Measurements from ENCODE around the gene VAV1.
A peak's percentile ranks its signal among the peaks of the same experiment; 100 is the strongest.
"Not testable (repeated sequence)": the region's sequence is repeated elsewhere in the genome, so short reads cannot be mapped to it uniquely, and the experiment has no call there.

The VAV1 gene

DNA sequence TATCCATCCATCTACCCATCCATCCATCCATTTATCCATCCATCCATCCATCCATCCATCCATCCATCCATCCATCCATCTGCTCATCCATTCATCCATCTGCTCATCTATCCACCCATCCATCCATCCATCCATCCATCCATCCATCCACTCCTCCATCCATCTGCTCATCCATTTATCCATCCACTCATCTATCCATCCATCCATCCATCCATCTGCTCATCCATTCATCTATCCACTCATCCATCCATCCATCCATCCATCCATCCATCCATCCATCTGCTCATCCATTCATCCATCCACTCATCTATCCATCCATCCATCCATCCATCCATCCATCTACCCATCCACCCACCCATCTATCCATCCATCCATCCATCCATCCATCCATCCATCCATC is 3.5 kb downstream of the VAV1 start:
- not testable (repeated sequence) for H3K36me3 ChIP-seq (replicated peaks in 1 of 2; ENCODE audit: control insufficient read depth in 2 of 2, insufficient read depth in 2 of 2, low read length in 2 of 2); H3K27ac ChIP-seq (replicated peaks; ENCODE audit: low read length); H2AFZ ChIP-seq (ENCODE audit: low read length); H2BK5ac ChIP-seq (ENCODE audit: low read length); H3K23ac ChIP-seq (ENCODE audit: low read depth, low read length, poor library complexity); H3K18ac ChIP-seq (ENCODE audit: low read length); H2BK12ac ChIP-seq (ENCODE audit: low read length); H3K27me3 ChIP-seq (ENCODE audit: control insufficient read depth in 3 of 3, insufficient read depth in 3 of 3, low read depth in 1 of 3, low read length in 3 of 3); H3K14ac ChIP-seq (ENCODE audit: low read length); H4K8ac ChIP-seq (ENCODE audit: low read depth, low read length); H2BK15ac ChIP-seq (ENCODE audit: low read length); H3K9me3 ChIP-seq (replicated peaks in 1 of 2; ENCODE audit: control insufficient read depth in 2 of 2, insufficient read depth in 1 of 2, low read depth in 1 of 2, low read length in 2 of 2); H4K91ac ChIP-seq (ENCODE audit: low read depth, low read length, poor library complexity); H2BK120ac ChIP-seq (ENCODE audit: low read depth, low read length); H3K9ac ChIP-seq (ENCODE audit: low read depth, low read length, poor library complexity); H3K79me1 ChIP-seq (ENCODE audit: low read depth, low read length); H3K4me3 ChIP-seq (ENCODE audit: low read length in 2 of 2); DNase-seq (ENCODE audit: low spot score); H3K4me2 ChIP-seq (ENCODE audit: insufficient read depth, low read length, poor library complexity, severe bottlenecking); H3K4ac ChIP-seq (ENCODE audit: low read length); H2AK5ac ChIP-seq (ENCODE audit: low read depth, low read length); H3K4me1 ChIP-seq (ENCODE audit: control insufficient read depth in 2 of 2, insufficient read depth in 1 of 2, low read depth in 1 of 2, low read length in 2 of 2)

GRCh38 chr19:6776999-6777398 is 4.5 kb downstream of the VAV1 start:
- H2AFZ ChIP-seq (ENCODE audit: low read length) = no peak overlapping the region
- no peaks in the 10 kb centered on the region for H3K79me1 ChIP-seq (ENCODE audit: low read depth, low read length)
- H3K27ac ChIP-seq (replicated peaks; ENCODE audit: low read length) = no peak overlapping the region
- H3K9ac ChIP-seq (ENCODE audit: low read depth, low read length, poor library complexity) = no peak overlapping the region
- H3K18ac ChIP-seq (ENCODE audit: low read length) = no peak overlapping the region
- no peak for DNase-seq (ENCODE audit: low spot score)
- H2BK12ac ChIP-seq (ENCODE audit: low read length) = no peak overlapping the region
- H3K4me1 ChIP-seq (ENCODE audit: control insufficient read depth in 2 of 2, insufficient read depth in 1 of 2, low read depth in 1 of 2, low read length in 2 of 2) = no peaks in the 10 kb centered on the region
- H2AK5ac ChIP-seq (ENCODE audit: low read depth, low read length) = no peak overlapping the region
- 100% methylated on average over 1 of the region's 4 CpGs; no CpG with 5 or more reads in 1 of the 2 donors for WGBS, 2 donors (ENCODE audit: extremely low coverage in 2 of 2, insufficient read length in 2 of 2, insufficient replicate concordance in 1 of 2)
- H3K36me3 ChIP-seq (replicated peaks in 1 of 2; ENCODE audit: control insufficient read depth in 2 of 2, insufficient read depth in 2 of 2, low read length in 2 of 2) = no peaks in the 10 kb centered on the region
- H4K91ac ChIP-seq (ENCODE audit: low read depth, low read length, poor library complexity) = no peak overlapping the region
- H4K8ac ChIP-seq (ENCODE audit: low read depth, low read length) = no peak overlapping the region
- no peak overlapping the region for H3K4ac ChIP-seq (ENCODE audit: low read length)
- no peak overlapping the region for H3K4me3 ChIP-seq (ENCODE audit: low read length in 2 of 2)
- no peak overlapping the region for H3K4me2 ChIP-seq (ENCODE audit: insufficient read depth, low read length, poor library complexity, severe bottlenecking)
- H2BK120ac ChIP-seq (ENCODE audit: low read depth, low read length) = no peak overlapping the region
- H2BK5ac ChIP-seq (ENCODE audit: low read length) = no peak overlapping the region
- H3K27me3 ChIP-seq (ENCODE audit: control insufficient read depth in 3 of 3, insufficient read depth in 3 of 3, low read depth in 1 of 3, low read length in 3 of 3) = no peaks in the 10 kb centered on the region
- no peak overlapping the region for H2BK15ac ChIP-seq (ENCODE audit: low read length)
- H3K23ac ChIP-seq (ENCODE audit: low read depth, low read length, poor library complexity) = no peak overlapping the region
- no peaks in the 10 kb centered on the region for H3K9me3 ChIP-seq (replicated peaks in 1 of 2; ENCODE audit: control insufficient read depth in 2 of 2, insufficient read depth in 1 of 2, low read depth in 1 of 2, low read length in 2 of 2)
- H3K14ac ChIP-seq (ENCODE audit: low read length) = no peak overlapping the region

- H3K23ac ChIP-seq (ENCODE audit: low read depth, low read length, poor library complexity) = no peak overlapping the region
- H2AK5ac ChIP-seq (ENCODE audit: low read depth, low read length) = no peak overlapping the region
- H2BK5ac ChIP-seq (ENCODE audit: low read length) = no peak overlapping the region
- H2BK15ac ChIP-seq (ENCODE audit: low read length) = no peak overlapping the region
- no peak overlapping the region for H3K18ac ChIP-seq (ENCODE audit: low read length)
- H3K79me1 ChIP-seq (ENCODE audit: low read depth, low read length) = no peaks in the 10 kb centered on the region
- H2AFZ ChIP-seq (ENCODE audit: low read length) = no peak overlapping the region
- no peaks in the 10 kb centered on the region for H3K9me3 ChIP-seq (replicated peaks in 1 of 2; ENCODE audit: control insufficient read depth in 2 of 2, insufficient read depth in 1 of 2, low read depth in 1 of 2, low read length in 2 of 2)
- H2BK120ac ChIP-seq (ENCODE audit: low read depth, low read length) = no peak overlapping the region
- H3K9ac ChIP-seq (ENCODE audit: low read depth, low read length, poor library complexity) = no peak overlapping the region
- DNase-seq (ENCODE audit: low spot score) = no peak
- H3K36me3 ChIP-seq (replicated peaks in 1 of 2; ENCODE audit: control insufficient read depth in 2 of 2, insufficient read depth in 2 of 2, low read length in 2 of 2) = no peaks in the 10 kb centered on the region
- no peak overlapping the region for H3K14ac ChIP-seq (ENCODE audit: low read length)
- H3K4me2 ChIP-seq (ENCODE audit: insufficient read depth, low read length, poor library complexity, severe bottlenecking) = no peak overlapping the region
- no peak overlapping the region for H4K8ac ChIP-seq (ENCODE audit: low read depth, low read length)
- H3K4ac ChIP-seq (ENCODE audit: low read length) = no peak overlapping the region
- H2BK12ac ChIP-seq (ENCODE audit: low read length) = no peak overlapping the region
- no peak overlapping the region for H4K91ac ChIP-seq (ENCODE audit: low read depth, low read length, poor library complexity)
- no peaks in the 10 kb centered on the region for H3K27me3 ChIP-seq (ENCODE audit: control insufficient read depth in 3 of 3, insufficient read depth in 3 of 3, low read depth in 1 of 3, low read length in 3 of 3)
- H3K27ac ChIP-seq (replicated peaks; ENCODE audit: low read length) = no peak overlapping the region
- WGBS, 2 donors (ENCODE audit: extremely low coverage in 2 of 2, insufficient read length in 2 of 2, insufficient replicate concordance in 1 of 2) = no CpG with 5 or more reads among the region's 2 CpGs
- no peak overlapping the region for H3K4me3 ChIP-seq (ENCODE audit: low read length in 2 of 2)
- H3K4me1 ChIP-seq (ENCODE audit: control insufficient read depth in 2 of 2, insufficient read depth in 1 of 2, low read depth in 1 of 2, low read length in 2 of 2) = no peaks in the 10 kb centered on the region
These were observed 4.9 kb downstream of the VAV1 start for GRCh38 chr19:6777434-6777833.

DNA sequence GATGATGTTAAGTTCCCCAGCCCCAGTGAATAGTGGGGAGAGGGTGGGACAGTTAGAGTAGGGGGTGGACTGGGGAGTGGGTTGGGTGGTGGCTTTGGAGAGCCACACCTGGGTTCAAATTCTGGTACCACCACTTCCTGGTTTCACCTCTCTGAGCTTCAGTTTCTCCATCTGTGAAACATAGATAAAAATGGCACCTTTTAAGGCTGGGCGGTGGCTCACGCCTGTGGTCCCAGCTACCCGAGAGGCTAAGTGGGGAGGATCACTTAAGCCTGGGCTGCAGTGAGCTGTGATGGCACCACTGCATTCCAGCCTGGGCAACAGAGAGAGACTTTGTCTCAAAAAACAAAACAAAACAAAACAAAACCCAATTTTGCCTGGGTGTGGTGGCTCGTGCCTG is 5.9 kb downstream of the VAV1 start:
- Histone ChIP-seq H3K79me1 (ENCODE audit: low read depth, low read length) (no peaks in the 10 kb centered on the region), H3K4me1 (ENCODE audit: control insufficient read depth in 2 of 2, insufficient read depth in 1 of 2, low read depth in 1 of 2, low read length in 2 of 2) (no peaks in the 10 kb centered on the region), H3K4me2 (ENCODE audit: insufficient read depth, low read length, poor library complexity, severe bottlenecking) (no peak overlapping the region), H2AK5ac (ENCODE audit: low read depth, low read length) (no peak overlapping the region), H3K4me3 (ENCODE audit: low read length in 2 of 2) (peak overlapping the region in 1 of 2 donors; percentile 41), H2BK120ac (ENCODE audit: low read depth, low read length) (no peak overlapping the region), H4K91ac (ENCODE audit: low read depth, low read length, poor library complexity) (no peak overlapping the region), H3K14ac (ENCODE audit: low read length) (no peak overlapping the region), H3K23ac (ENCODE audit: low read depth, low read length, poor library complexity) (no peak overlapping the region), H4K8ac (ENCODE audit: low read depth, low read length) (no peak overlapping the region), H2BK12ac (ENCODE audit: low read length) (no peak overlapping the region), H3K27ac (replicated peaks; ENCODE audit: low read length) (no peak overlapping the region), H2AFZ (ENCODE audit: low read length) (no peak overlapping the region), H3K18ac (ENCODE audit: low read length) (no peak overlapping the region), H3K36me3 (replicated peaks in 1 of 2; ENCODE audit: control insufficient read depth in 2 of 2, insufficient read depth in 2 of 2, low read length in 2 of 2) (no peaks in the 10 kb centered on the region), H2BK15ac (ENCODE audit: low read length) (no peak overlapping the region), H3K4ac (ENCODE audit: low read length) (no peak overlapping the region), H3K9ac (ENCODE audit: low read depth, low read length, poor library complexity) (no peak overlapping the region), H3K9me3 (replicated peaks in 1 of 2; ENCODE audit: control insufficient read depth in 2 of 2, insufficient read depth in 1 of 2, low read depth in 1 of 2, low read length in 2 of 2) (no peaks in the 10 kb centered on the region), H2BK5ac (ENCODE audit: low read length) (no peak overlapping the region), H3K27me3 (ENCODE audit: control insufficient read depth in 3 of 3, insufficient read depth in 3 of 3, low read depth in 1 of 3, low read length in 3 of 3) (no peaks in the 10 kb centered on the region)
- WGBS, 2 donors (ENCODE audit: extremely low coverage in 2 of 2, insufficient read length in 2 of 2, insufficient replicate concordance in 1 of 2) = no CpG with 5 or more reads among the region's 4 CpGs
- DNase-seq (ENCODE audit: low spot score) = no peak

All from neuronal stem cell (in vitro differentiated cells).